Gastrocnemius medialis (tissue), 4 donors: Measurements from ENCODE around the gene RALGPS2.

Source experiments
- CTCF ChIP-seq, 5 experiments: fragments of 450-650 bp in 3 of 5; fragments of 200-600 bp in 2 of 5; sonication (generic) in 2 of 5; IDR thresholded peaks in 4 of 5; conservative IDR thresholded peaks in 1 of 5; 1 replicate in 4 of 5; 2 replicates in 1 of 5; pipeline ENCODE4 v1.5.1; 2016 to 2019; ENCODE audit warnings: antibody characterized with exemption in 5 of 5, mild to moderate bottlenecking in 3 of 5, moderate library complexity in 3 of 5
- POLR2A ChIP-seq, 2 donors: fragments of 450-650 bp; IDR thresholded peaks; one replicate each; pipeline ENCODE4 v1.6.1; 2017; ENCODE audit warnings: antibody characterized with exemption in 2 of 2, mild to moderate bottlenecking in 2 of 2, moderate library complexity in 2 of 2

DNA sequence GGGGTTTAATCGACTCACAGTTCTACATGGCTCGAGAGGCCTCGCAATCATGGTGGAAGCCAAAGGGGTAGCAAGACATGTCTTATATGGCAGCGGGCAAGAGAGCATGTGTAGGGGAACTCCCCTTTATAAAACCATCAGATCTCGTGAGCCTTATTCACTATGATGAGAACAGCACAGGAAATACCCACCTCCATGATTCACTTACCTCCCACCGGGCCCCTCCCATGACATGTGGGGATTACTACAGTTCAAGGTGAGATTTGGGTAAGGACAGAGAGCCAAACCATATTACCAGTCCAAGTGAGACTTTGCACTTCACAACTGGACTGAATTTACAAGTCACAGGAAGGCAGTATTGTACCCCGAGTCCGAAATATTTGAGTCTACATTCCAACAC, 219.7 kb downstream of the RALGPS2 start:
- TF ChIP-seq POLR2A (IDR thresholded peaks at IDR 0.05) (no peak), CTCF (IDR thresholded peaks at IDR 0.05 in 4 of 5, conservative IDR thresholded peaks at IDR 0.05 in 1 of 5) (no peak)
